ENCODE data around the gene TCP10L. TPM values are rescaled to one million over a fixed set of nuclear protein-coding genes. Genes with fewer than 3 reads are reported as not detected.
A peak's percentile ranks its signal among the peaks of the same experiment; 100 is the strongest.

Gene TCP10L
- total and polyA plus RNA-seq, 2 of the 4 experiments (the other 2 are of a cell fraction), result 0.09 TPM; not detected in 1

DNA sequence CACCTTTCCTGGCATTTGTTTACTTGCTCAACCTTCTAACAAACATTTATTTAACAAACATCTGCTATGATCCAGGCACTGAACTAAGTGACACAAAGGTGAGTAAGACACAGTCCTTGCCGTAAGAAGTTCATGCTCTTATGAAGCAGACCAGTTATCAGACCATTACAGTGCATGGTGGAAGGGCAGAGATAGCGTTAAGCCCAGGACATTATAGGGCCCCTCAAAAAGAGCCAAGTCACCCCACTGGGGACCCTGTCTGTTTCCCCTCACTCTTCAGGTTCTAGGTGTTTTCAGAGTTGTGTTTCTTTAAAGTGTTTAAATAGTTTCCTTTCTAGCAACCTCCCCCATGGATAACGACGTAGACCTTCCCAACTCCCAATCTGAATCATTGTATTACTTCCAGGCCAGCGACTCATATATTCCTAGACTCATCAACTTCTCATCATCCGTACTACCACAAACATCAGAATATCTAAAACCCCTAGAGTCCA, 39.3 kb downstream of the TCP10L start:
- TF ChIP-seq USF2 (IDR thresholded peaks at IDR 0.05; ENCODE audit: low read depth, low read length), result no peak
- no peak for TF ChIP-seq CHD1 (IDR thresholded peaks at IDR 0.05; ENCODE audit: low read depth, low read length)
- TF ChIP-seq POLR2A (IDR thresholded peaks at IDR 0.05; ENCODE audit: low read depth, low read length), result no peak
- no peak for TF ChIP-seq BHLHE40 (IDR thresholded peaks at IDR 0.05; ENCODE audit: low read depth, low read length)
- TF ChIP-seq MAZ (IDR thresholded peaks at IDR 0.05; ENCODE audit: borderline replicate concordance, low read depth, low read length), result no peak
- no peak for TF ChIP-seq SMC3 (IDR thresholded peaks at IDR 0.05; ENCODE audit: low read depth, low read length)
- no peak for TF ChIP-seq RAD21 (IDR thresholded peaks at IDR 0.05; ENCODE audit: low read length)
- TF ChIP-seq RFX5 (IDR thresholded peaks at IDR 0.05; ENCODE audit: low read depth, low read length), result no peak
- TF ChIP-seq NFE2L2 (IDR thresholded peaks at IDR 0.05; ENCODE audit: low read depth, low read length), result no peak
- TF ChIP-seq, protein P1, sequence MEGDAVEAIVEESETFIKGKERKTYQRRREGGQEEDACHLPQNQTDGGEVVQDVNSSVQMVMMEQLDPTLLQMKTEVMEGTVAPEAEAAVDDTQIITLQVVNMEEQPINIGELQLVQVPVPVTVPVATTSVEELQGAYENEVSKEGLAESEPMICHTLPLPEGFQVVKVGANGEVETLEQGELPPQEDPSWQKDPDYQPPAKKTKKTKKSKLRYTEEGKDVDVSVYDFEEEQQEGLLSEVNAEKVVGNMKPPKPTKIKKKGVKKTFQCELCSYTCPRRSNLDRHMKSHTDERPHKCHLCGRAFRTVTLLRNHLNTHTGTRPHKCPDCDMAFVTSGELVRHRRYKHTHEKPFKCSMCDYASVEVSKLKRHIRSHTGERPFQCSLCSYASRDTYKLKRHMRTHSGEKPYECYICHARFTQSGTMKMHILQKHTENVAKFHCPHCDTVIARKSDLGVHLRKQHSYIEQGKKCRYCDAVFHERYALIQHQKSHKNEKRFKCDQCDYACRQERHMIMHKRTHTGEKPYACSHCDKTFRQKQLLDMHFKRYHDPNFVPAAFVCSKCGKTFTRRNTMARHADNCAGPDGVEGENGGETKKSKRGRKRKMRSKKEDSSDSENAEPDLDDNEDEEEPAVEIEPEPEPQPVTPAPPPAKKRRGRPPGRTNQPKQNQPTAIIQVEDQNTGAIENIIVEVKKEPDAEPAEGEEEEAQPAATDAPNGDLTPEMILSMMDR (conservative IDR thresholded peaks at IDR 0.05; ENCODE audit: low read depth, low read length), result no peak
- no peak for TF ChIP-seq RCOR1 (IDR thresholded peaks at IDR 0.05; ENCODE audit: insufficient replicate concordance, low read length)
- no peak for TF ChIP-seq FOS (IDR thresholded peaks at IDR 0.05; ENCODE audit: low read depth, low read length)
- no peak for TF ChIP-seq ELK1 (IDR thresholded peaks at IDR 0.05; ENCODE audit: borderline replicate concordance, low read depth, low read length)
- TF ChIP-seq MXI1 (IDR thresholded peaks at IDR 0.05; ENCODE audit: borderline replicate concordance, low read depth, low read length), result no peak
- no peak for TF ChIP-seq CEBPB (IDR thresholded peaks at IDR 0.05; ENCODE audit: low read depth, low read length)
- no peak for TF ChIP-seq MAFK (IDR thresholded peaks at IDR 0.05; ENCODE audit: low read depth, low read length)
- Histone ChIP-seq H2BK20ac (ENCODE audit: low read depth, low read length) (no peak overlapping the region), H3K14ac (replicated peaks; ENCODE audit: low read depth, low read length) (no peak overlapping the region), H2AK9ac (replicated peaks; ENCODE audit: low read depth, low read length, poor library complexity) (no peak overlapping the region), H4K8ac (ENCODE audit: low read depth in 2 of 2, low read length in 2 of 2) (no peak overlapping the region), H3K4me3 (ENCODE audit: insufficient read depth, low read depth, low read length) (no peak overlapping the region), H2BK5ac (ENCODE audit: low read depth, low read length, poor library complexity, severe bottlenecking) (no peak overlapping the region), H3K27ac (ENCODE audit: insufficient read depth, low read length) (no peak overlapping the region), H2BK120ac (ENCODE audit: low read depth, low read length) (no peak overlapping the region), H3K79me1 (ENCODE audit: low read depth in 1 of 2, low read length in 2 of 2) (no peaks in the 10 kb centered on the region), H2BK15ac (ENCODE audit: low read depth, low read length) (no peak overlapping the region), H3K27me3 (ENCODE audit: control insufficient read depth, insufficient read depth, low read length) (no peaks in the 10 kb centered on the region; the same call in 1 of the 2 replicates), H4K5ac (ENCODE audit: low read depth, low read length) (no peak overlapping the region), H3K9me3 (ENCODE audit: control insufficient read depth, insufficient read depth, low read length) (no peaks in the 10 kb centered on the region), H3K36me3 (ENCODE audit: control insufficient read depth, insufficient read depth, low read length) (no peaks in the 10 kb centered on the region), H2AFZ (replicated peaks; ENCODE audit: low read length, poor library complexity) (no peak overlapping the region), H3K9me1 (ENCODE audit: insufficient read depth, low read length) (no peaks in the 10 kb centered on the region), H3K56ac (ENCODE audit: extremely low read depth, insufficient read depth, low read length) (no peak overlapping the region), H2AK5ac (ENCODE audit: low read depth, low read length) (no peak overlapping the region), H4K91ac (ENCODE audit: insufficient read depth, low read depth, low read length) (no peak overlapping the region), H4K20me1 (ENCODE audit: insufficient read depth, low read length) (no peaks in the 10 kb centered on the region), H3K9ac (ENCODE audit: low read depth, low read length) (no peak overlapping the region), H3K23ac (ENCODE audit: low read depth, low read length) (no peak overlapping the region), H3K18ac (ENCODE audit: low read depth, low read length) (no peak overlapping the region), H3K4me2 (ENCODE audit: low read depth, low read length) (no peak overlapping the region), H3K4ac (ENCODE audit: low read depth, low read length) (no peak overlapping the region), H3K4me1 (ENCODE audit: control insufficient read depth, insufficient read depth, low read length) (no peaks in the 10 kb centered on the region)
- ChIA-PET CTCF (no interaction called here), POLR2A (ENCODE audit: unreplicated experiment) (no interaction called here)
- DNase-seq, result peak; percentile 47
- 33% methylated on average over 1 of the region's 6 CpGs; no CpG with 5 or more reads in 1 of the 2 experiments for WGBS, 2 experiments (ENCODE audit: extremely low coverage in 2 of 2, insufficient read length in 1 of 2)
- peak; percentile 57; the same call in 1 of the 2 replicates for ATAC-seq (ENCODE audit: low read depth)
- BruUV-seq (replicated peaks), result no TSS peak
- in situ Hi-C loops (cut with MboI; ENCODE audit: low sequenced_read_pairs) (no loop called here), intact Hi-C loops (cut with micrococcal nuclease) (no loop called here), dilution Hi-C loops (cut with HindIII; ENCODE audit: low sequenced_read_pairs, unreplicated experiment) (no loop called here)

Measured in IMR-90 (cell line).